C4-2B (cell line): Measurements from ENCODE around the gene CMYA5.

Experiments
- CTCF ChIP-seq: fragments of 450-650 bp; conservative IDR thresholded peaks from 2 replicates; pipeline ENCODE4 v1.5.1; 2017; ENCODE audit warnings: mild to moderate bottlenecking
- ZFX ChIP-seq: fragments of 450-650 bp; IDR thresholded peaks from 2 replicates; pipeline ENCODE4 v1.6.1; 2017

GRCh38 chr5:79742549-79743136, 53.0 kb downstream of the CMYA5 start:
- TF ChIP-seq CTCF (no peak), ZFX (no peak)
